Measurements from ENCODE around the gene SETD4. TPM values are rescaled to one million over a fixed set of nuclear protein-coding genes. Genes with fewer than 3 reads are reported as not detected.

The SETD4 gene
- total RNA-seq, 1 donor = 15.9 TPM

- Histone ChIP-seq H3K36me3 (ENCODE audit: insufficient read depth, low read length) (peaks cover 26% of the 10 kb centered on the region), H3K4me2 (ENCODE audit: insufficient read depth, low read length) (no peak overlapping the region), H3K79me2 (ENCODE audit: insufficient read depth, low read length) (no peaks in the 10 kb centered on the region), H2AFZ (ENCODE audit: low read length) (no peak overlapping the region), H3K4me1 (ENCODE audit: insufficient read depth, low read length) (peaks cover 4% of the 10 kb centered on the region), H3K4me3 (ENCODE audit: insufficient read depth, low read length) (no peak overlapping the region), H3K27me3 (ENCODE audit: insufficient read depth, low read length) (no peaks in the 10 kb centered on the region), H4K20me1 (ENCODE audit: insufficient read depth, low read length) (no peaks in the 10 kb centered on the region), H3K9me3 (ENCODE audit: low read depth, low read length) (no peaks in the 10 kb centered on the region), H3K27ac (ENCODE audit: low read depth, low read length) (no peak overlapping the region)
- no peak for TF ChIP-seq CTCF (IDR thresholded peaks at IDR 0.05; ENCODE audit: extremely low read depth, low read depth, low read length)
- DNase-seq (ENCODE audit: insufficient read length, low spot score, missing footprints) = no peak
These were observed 27.5 kb downstream of the SETD4 start for GRCh38 chr21:36032647-36033406.

GRCh38 chr21:36030581-36031189 lies 29.6 kb downstream of the SETD4 start:
- Histone ChIP-seq H2AFZ (ENCODE audit: low read length) (no peak overlapping the region), H4K20me1 (ENCODE audit: insufficient read depth, low read length) (no peaks in the 10 kb centered on the region), H3K27me3 (ENCODE audit: insufficient read depth, low read length) (no peaks in the 10 kb centered on the region), H3K36me3 (ENCODE audit: insufficient read depth, low read length) (peaks cover 13% of the 10 kb centered on the region), H3K27ac (ENCODE audit: low read depth, low read length) (no peak overlapping the region), H3K4me2 (ENCODE audit: insufficient read depth, low read length) (no peak overlapping the region), H3K79me2 (ENCODE audit: insufficient read depth, low read length) (no peaks in the 10 kb centered on the region), H3K9me3 (ENCODE audit: low read depth, low read length) (no peaks in the 10 kb centered on the region), H3K4me1 (ENCODE audit: insufficient read depth, low read length) (peaks cover 12% of the 10 kb centered on the region), H3K4me3 (ENCODE audit: insufficient read depth, low read length) (no peak overlapping the region)
- DNase-seq (ENCODE audit: insufficient read length, low spot score, missing footprints) = no peak
- no peak for TF ChIP-seq CTCF (IDR thresholded peaks at IDR 0.05; ENCODE audit: extremely low read depth, low read depth, low read length)

- no peaks in the 10 kb centered on the region for H4K20me1 ChIP-seq (ENCODE audit: insufficient read depth, low read length)
- DNase-seq (ENCODE audit: insufficient read length, low spot score, missing footprints) = no peak
- H3K36me3 ChIP-seq (ENCODE audit: insufficient read depth, low read length) = peaks cover 1% of the 10 kb centered on the region
- TF ChIP-seq CTCF (IDR thresholded peaks at IDR 0.05; ENCODE audit: extremely low read depth, low read depth, low read length) = no peak
- no peaks in the 10 kb centered on the region for H3K9me3 ChIP-seq (ENCODE audit: low read depth, low read length)
- H2AFZ ChIP-seq (ENCODE audit: low read length) = no peak overlapping the region
- H3K4me3 ChIP-seq (ENCODE audit: insufficient read depth, low read length) = no peak overlapping the region
- H3K79me2 ChIP-seq (ENCODE audit: insufficient read depth, low read length) = no peaks in the 10 kb centered on the region
- peaks cover 12% of the 10 kb centered on the region for H3K4me1 ChIP-seq (ENCODE audit: insufficient read depth, low read length)
- H3K4me2 ChIP-seq (ENCODE audit: insufficient read depth, low read length) = no peak overlapping the region
- no peaks in the 10 kb centered on the region for H3K27me3 ChIP-seq (ENCODE audit: insufficient read depth, low read length)
- H3K27ac ChIP-seq (ENCODE audit: low read depth, low read length) = no peak overlapping the region
These were observed 31.0 kb downstream of the SETD4 start for GRCh38 chr21:36029309-36029708.

Measured in osteoblast (primary cell).